K562 (cell line): ENCODE results near the gene MAP1LC3B. TPM values are rescaled to one million over a fixed set of nuclear protein-coding genes. Genes with fewer than 3 reads are reported as not detected.

ENCODE experiments used
- ATAC-seq: fragments of 200-7000 bp; cut with Tn5 transposase; 3 replicates; pipeline ENCODE4 v1.9.1; 2020; ENCODE audit warnings: moderate library complexity
- BruUV-seq: library from RNA; stranded (reverse); fragments of 400-500 nt; replicated peaks from 2 replicates; lab custom pipeline; 2021; lab: Mats Ljungman, UMichigan
- CTCF ChIA-PET: fragments of 300-600 bp; formaldehyde crosslinking; extraction: SDS; loops from one replicate; lab custom pipeline; 2021; ENCODE audit warnings: low intra/inter-chr PET ratio; lab: Yijun Ruan, JAX
- POLR2A ChIA-PET: fragments of 300-600, 350-650 bp; sonication (Branson Sonifier 250); formaldehyde crosslinking; extraction: SDS; loops from one replicate; lab custom pipeline; 2021; ENCODE audit warnings: antibody characterized with exemption, inconsistent platforms; lab: Yijun Ruan, JAX
- DNase-seq, 4 experiments: peaks; one replicate each; pipeline versions ENCODE4 v3.0.0 to v3.0.0-alpha.2; 2011 to 2018; ENCODE audit warnings: low spot score in 3 of 4, mixed read lengths in 3 of 4; ENCODE audit errors: extremely low read depth in 1 of 4
- FAIRE-seq: peaks from 2 replicates; lab custom pipeline; 2011; peaks lifted over from hg19 to GRCh38; lab: Jason Lieb, UNC
- H2AFZ ChIP-seq: 2 replicates; pipeline ENCODE4 v1.6.0; 2011; ENCODE audit warnings: low read depth, low read length, control low read depth, inconsistent platforms
- H3K27ac ChIP-seq: fragments of 200-600 bp; 3 replicates; pipeline ENCODE4 v1.8.0; 2011; ENCODE audit warnings: low read depth, mild to moderate bottlenecking, control low read depth, inconsistent platforms, low read length, moderate library complexity, mixed read lengths; ENCODE audit errors: extremely low read depth
- H3K27me3 ChIP-seq, 2 experiments: fragments of 300-600 bp in 1 of 2; 2 replicates in 1 of 2; 3 replicates in 1 of 2; pipeline versions ENCODE4 v1.6.0 to v1.8.0; 2011; ENCODE audit warnings: inconsistent platforms in 2 of 2, low read length in 2 of 2, mild to moderate bottlenecking in 1 of 2, mixed read lengths in 1 of 2, moderate library complexity in 1 of 2; ENCODE audit not compliant: control insufficient read depth in 2 of 2, insufficient read depth in 2 of 2
- H3K36me3 ChIP-seq: fragments of 300-600 bp; 3 replicates; pipeline ENCODE4 v1.8.0; 2011; ENCODE audit warnings: mild to moderate bottlenecking, low read length, inconsistent platforms; ENCODE audit not compliant: control insufficient read depth, insufficient read depth
- H3K4me1 ChIP-seq, 2 experiments: fragments of 200-600 bp in 1 of 2; replicated peaks in 1 of 2; 2 replicates in 1 of 2; 3 replicates in 1 of 2; pipeline versions ENCODE4 v1.5.1 to v1.8.0; 2011; ENCODE audit warnings: inconsistent platforms in 2 of 2, low read length in 2 of 2, mild to moderate bottlenecking in 1 of 2, mixed read lengths in 1 of 2, moderate library complexity in 1 of 2; ENCODE audit not compliant: control insufficient read depth in 2 of 2, insufficient read depth in 2 of 2
- H3K4me2 ChIP-seq: 2 replicates; pipeline ENCODE4 v1.6.1; 2011; ENCODE audit warnings: low read length, control low read depth, inconsistent platforms, mixed read lengths; ENCODE audit not compliant: insufficient read depth
- H3K4me3 ChIP-seq: fragments of 200-600 bp; sonication (generic), shearing (Covaris generic); 2 replicates; pipeline ENCODE4 v1.5.1; 2016; ENCODE audit warnings: control low read depth, inconsistent platforms
- H3K79me2 ChIP-seq: fragments of 200-600 bp; 3 replicates; pipeline ENCODE4 v1.8.0; 2011; ENCODE audit warnings: low read length, inconsistent platforms; ENCODE audit not compliant: control insufficient read depth, insufficient read depth
- H3K9ac ChIP-seq, 2 experiments: 2 replicates each; pipeline versions ENCODE4 v1.6.0 to v1.6.1; 2011; ENCODE audit warnings: low read depth in 2 of 2, low read length in 2 of 2, control low read depth in 1 of 2, inconsistent platforms in 1 of 2, mild to moderate bottlenecking in 1 of 2, mixed read lengths in 1 of 2; ENCODE audit not compliant: insufficient read depth in 1 of 2
- H3K9me1 ChIP-seq: one replicate; pipeline ENCODE4 v1.6.0; 2011; ENCODE audit warnings: inconsistent platforms, mild to moderate bottlenecking, low read length, moderate library complexity; ENCODE audit not compliant: control insufficient read depth, insufficient read depth
- H3K9me3 ChIP-seq: replicated peaks from 2 replicates; pipeline ENCODE4 v1.5.1; 2011; ENCODE audit warnings: low read depth, low read length, inconsistent platforms; ENCODE audit not compliant: control insufficient read depth, insufficient read depth
- H4K20me1 ChIP-seq: replicated peaks from 2 replicates; pipeline ENCODE4 v1.6.1; 2011; ENCODE audit warnings: low read length, inconsistent platforms, mixed read lengths; ENCODE audit not compliant: control insufficient read depth, insufficient read depth
- ATF1 ChIP-seq, 2 experiments: fragments of 450-650 bp in 1 of 2; IDR thresholded peaks; 2 replicates each; pipeline ENCODE4 v1.6.1; 2016; ENCODE audit warnings: missing compliant biosample characterization in 1 of 2, missing genetic modification characterization in 1 of 2
- KAT8 ChIP-seq: fragments of 450-650 bp; IDR thresholded peaks from 2 replicates; pipeline ENCODE4 v1.6.1; 2016; ENCODE audit warnings: low read depth, mild to moderate bottlenecking
- L3MBTL2 ChIP-seq: fragments of 450-650 bp; IDR thresholded peaks from 2 replicates; pipeline ENCODE4 v1.6.1; 2016; ENCODE audit warnings: mild to moderate bottlenecking, moderate library complexity
- SAFB ChIP-seq: fragments of 200-400 bp; formaldehyde crosslinking; IDR thresholded peaks from 2 replicates; pipeline ENCODE4 v1.6.1; 2017; ENCODE audit warnings: low read depth, low read length, borderline replicate concordance
- TAF9B ChIP-seq: fragments of 450-650 bp; IDR thresholded peaks from 2 replicates; pipeline ENCODE4 v1.6.1; 2018; ENCODE audit warnings: mild to moderate bottlenecking; ENCODE audit not compliant: partially characterized antibody
- XRCC3 ChIP-seq: fragments of 450-650 bp; IDR thresholded peaks from 2 replicates; pipeline ENCODE4 v1.6.1; 2017; ENCODE audit warnings: mild to moderate bottlenecking, moderate library complexity
- WGBS: fragments of 100-300 bp; shearing (Covaris generic); methylation state at CpG from one replicate; pipeline ENCODE4 v1.1.6; 2016; ENCODE audit warnings: low coverage, mixed read lengths; ENCODE audit not compliant: insufficient coverage; ENCODE audit errors: missing lambda C conversion rate; 5-methylcytosine and 5-hydroxymethylcytosine counted together
- in situ Hi-C: fragments of 300-500 bp; cut with MboI; formaldehyde crosslinking; loops from 4 replicates; pipeline ENCODE4 v1.15.0; 2018; ENCODE audit warnings: inconsistent platforms, mixed read lengths
- intact Hi-C: fragments of 100-400 bp; cut with micrococcal nuclease; formaldehyde crosslinking; loops from 2 replicates; pipeline ENCODE4 v1.14.2; 2022
- polyA plus RNA-seq, 8 experiments: library from polyadenylated mRNA; depleted of rRNA in 4 of 8; stranded (reverse) in 5 of 8; unstranded in 3 of 8; fragments of >200 nt; fragmentation: Nextera tagmentation in 2 of 8; fragmentation: Illumina TruSeq in 1 of 8; extraction: Ambion mirVana in 2 of 8; extraction: Trizol in 1 of 8; gene quantifications; 2 replicates each; pipeline versions ENCODE4 v1.2.1 to v1.2.3, GENCODE V29; 2011 to 2014; ENCODE audit warnings: inconsistent platforms in 1 of 8, missing spikeins in 1 of 8
- total RNA-seq, 7 experiments: library from RNA; depleted of rRNA in 6 of 7; stranded (reverse); fragments of >200 nt in 6 of 7; fragmentation: Illumina TruSeq in 2 of 7; extraction: Trizol in 2 of 7; gene quantifications; 2 replicates each; pipeline versions ENCODE4 v1.2.1 to v1.2.3, GENCODE V29; 2011 to 2021; ENCODE audit warnings: low replicate concordance in 1 of 7
- TF ChIP-seq, protein P1 (sequence below): fragments of 450-650 bp; IDR thresholded peaks from 2 replicates; pipeline ENCODE4 v1.6.1; 2018; ENCODE audit warnings: mild to moderate bottlenecking, low read depth; ENCODE audit not compliant: partially characterized antibody

The MAP1LC3B gene
- total and polyA plus RNA-seq, 9 of the 15 experiments (the other 6 are each of a cell fraction or from before 2014, with no cell fraction given), result 16.0 to 81.5 (median 36.7) TPM

DNA sequence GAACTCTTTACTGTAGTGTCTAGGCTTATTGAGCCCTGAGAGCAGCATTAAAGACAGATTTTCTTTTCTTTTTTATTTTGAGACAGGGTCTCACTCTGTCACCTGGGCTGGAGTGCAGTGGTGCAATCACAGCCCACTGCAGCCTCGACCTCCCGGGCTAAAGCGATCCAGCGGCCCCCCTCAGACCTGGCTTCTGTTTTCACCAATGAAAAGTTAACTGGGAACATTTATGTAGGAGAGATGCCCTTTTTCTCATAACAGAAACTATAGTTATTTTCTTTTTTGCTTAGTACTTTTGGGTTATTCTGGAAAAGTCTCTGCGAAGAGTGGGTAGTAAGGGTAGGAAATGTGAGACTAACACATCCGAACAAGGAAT lies 1.5 kb downstream of the MAP1LC3B start:
- in situ Hi-C loops, result no loop called here
- ChIA-PET POLR2A (interaction anchor here (1.1 to 6.0 kb wide), 12 partner anchors 8 to 188 kb away, joined by 3 to 51 read pairs (median 6); partner anchors contain the start of genes C16orf95 and FBXO31), CTCF (interaction anchor here (1.2 kb wide), 1 partner anchor 242 kb away, joined by 3 read pairs; no protein-coding TSS in a partner anchor)
- WGBS, result 44% methylated on average over 6 of the region's 6 CpGs
- FAIRE-seq (no peak), ATAC-seq (no peak), DNase-seq (no peak)
- Histone ChIP-seq H3K9ac (peak overlapping the region; percentile 70 to 94), H3K4me3 (peak overlapping the region; percentile 89), H3K9me1 (peaks cover 3% of the 10 kb centered on the region), H3K27me3 (no peaks in the 10 kb centered on the region), H3K79me2 (peaks cover 68% of the 10 kb centered on the region), H3K4me2 (peak overlapping the region; percentile 99), H3K4me1 (peaks cover 22 to 23% of the 10 kb centered on the region in 2 experiments), H3K9me3 (no peaks in the 10 kb centered on the region), H3K27ac (peak overlapping the region; percentile 84; the same call in 2 of the 3 replicates), H2AFZ (no peak overlapping the region), H4K20me1 (peaks cover 36% of the 10 kb centered on the region), H3K36me3 (peaks cover 24% of the 10 kb centered on the region)
- intact Hi-C loops, result loop anchor here (2.0 to 5.0 kb wide), 3 partner anchors 77 to 244 kb away; partner anchors contain the start of genes C16orf95 and ZCCHC14
- TF ChIP-seq, protein P1, sequence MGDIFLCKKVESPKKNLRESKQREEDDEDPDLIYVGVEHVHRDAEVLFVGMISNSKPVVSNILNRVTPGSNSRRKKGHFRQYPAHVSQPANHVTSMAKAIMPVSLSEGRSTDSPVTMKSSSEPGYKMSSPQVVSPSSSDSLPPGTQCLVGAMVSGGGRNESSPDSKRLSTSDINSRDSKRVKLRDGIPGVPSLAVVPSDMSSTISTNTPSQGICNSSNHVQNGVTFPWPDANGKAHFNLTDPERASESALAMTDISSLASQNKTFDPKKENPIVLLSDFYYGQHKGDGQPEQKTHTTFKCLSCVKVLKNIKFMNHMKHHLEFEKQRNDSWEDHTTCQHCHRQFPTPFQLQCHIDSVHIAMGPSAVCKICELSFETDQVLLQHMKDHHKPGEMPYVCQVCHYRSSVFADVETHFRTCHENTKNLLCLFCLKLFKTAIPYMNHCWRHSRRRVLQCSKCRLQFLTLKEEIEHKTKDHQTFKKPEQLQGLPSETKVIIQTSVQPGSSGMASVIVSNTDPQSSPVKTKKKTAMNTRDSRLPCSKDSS, result no peak
- TF ChIP-seq TAF9B (no peak), L3MBTL2 (0 out of 2 replicates have a peak, but pooled peaks have one; percentile 3), KAT8 (no peak), ATF1 (CRISPR knock-in tag; IDR thresholded peaks at IDR 0.05) (no peak), ATF1 (tag; IDR thresholded peaks at IDR 0.05) (no peak), XRCC3 (no peak), SAFB (no peak)
- BruUV-seq, result no TSS peak
